NT2/D1 (cell line): ENCODE data around the gene SAP130.

Experiments
- DNase-seq: peaks from one replicate; pipeline ENCODE4 v3.0.0-alpha.2; 2011; ENCODE audit warnings: low read depth, low spot score
- H3K27me3 ChIP-seq: 2 replicates; pipeline ENCODE4 v1.6.0; 2011; ENCODE audit warnings: mild to moderate bottlenecking; ENCODE audit not compliant: insufficient read length, insufficient read depth
- H3K36me3 ChIP-seq: 2 replicates; pipeline ENCODE4 v1.6.1; 2011; ENCODE audit warnings: mild to moderate bottlenecking, low read length, mixed read lengths; ENCODE audit not compliant: insufficient read depth, insufficient read length
- H3K4me1 ChIP-seq: 2 replicates; pipeline ENCODE4 v1.5.1; 2011; ENCODE audit not compliant: insufficient read depth, insufficient read length
- H3K4me3 ChIP-seq: 2 replicates; pipeline ENCODE4 v1.5.1; 2011; ENCODE audit warnings: low read depth; ENCODE audit not compliant: insufficient read length
- H3K9ac ChIP-seq: 2 replicates; pipeline ENCODE4 v1.6.0; 2011; ENCODE audit warnings: low read depth; ENCODE audit not compliant: insufficient read length
- H3K9me3 ChIP-seq: 2 replicates; pipeline ENCODE4 v1.5.1; 2011; ENCODE audit warnings: mild to moderate bottlenecking, low read length; ENCODE audit not compliant: insufficient read depth
- SUZ12 ChIP-seq: IDR thresholded peaks from 2 replicates; pipeline ENCODE4 v1.6.1; 2011; ENCODE audit not compliant: insufficient read length, insufficient read depth; ENCODE audit errors: extremely low read depth
- YY1 ChIP-seq: IDR thresholded peaks from 2 replicates; pipeline ENCODE4 v1.6.1; 2011; ENCODE audit not compliant: insufficient read length, insufficient read depth
- ZNF274 ChIP-seq: IDR thresholded peaks from 2 replicates; pipeline ENCODE4 v1.6.1; 2011; ENCODE audit warnings: mild to moderate bottlenecking, low read depth, low read length

Gene SAP130

GRCh38 chr2:127893033-127893432 is 134.8 kb downstream of the SAP130 start:
- H3K9ac ChIP-seq: no peak overlapping the region
- H3K4me1 ChIP-seq: no peaks in the 10 kb centered on the region

GRCh38 chr2:127891811-127892210 is 136.0 kb downstream of the SAP130 start:
- no peaks in the 10 kb centered on the region for H3K27me3 ChIP-seq
- H3K9ac ChIP-seq: no peak overlapping the region
- H3K4me3 ChIP-seq: no peak overlapping the region
- H3K9me3 ChIP-seq: no peaks in the 10 kb centered on the region
- no peaks in the 10 kb centered on the region for H3K4me1 ChIP-seq
- TF ChIP-seq YY1: no peak
- TF ChIP-seq SUZ12: no peak
- TF ChIP-seq ZNF274: no peak
- peaks cover 6% of the 10 kb centered on the region for H3K36me3 ChIP-seq
- DNase-seq: no peak

More at GRCh38 chr2:127893033-127893432, 134.8 kb downstream of the SAP130 start:
- DNase-seq: no peak
- no peak overlapping the region for H3K4me3 ChIP-seq
- H3K9me3 ChIP-seq: 0 out of 2 replicates have a peak, but pooled peaks cover 3% of the 10 kb centered on the region
- H3K36me3 ChIP-seq: peaks cover 6% of the 10 kb centered on the region
- TF ChIP-seq YY1 (no peak), SUZ12 (no peak), ZNF274 (no peak)
- H3K27me3 ChIP-seq: no peaks in the 10 kb centered on the region
